GM19193 (cell line): Measurements from ENCODE around the gene TNFAIP3.

Experiments
- POLR2A ChIP-seq: IDR thresholded peaks from 4 replicates; pipeline ENCODE4 v1.6.1; 2011; ENCODE audit not compliant: insufficient read depth, insufficient read length; ENCODE audit errors: extremely low read depth

The TNFAIP3 gene

DNA sequence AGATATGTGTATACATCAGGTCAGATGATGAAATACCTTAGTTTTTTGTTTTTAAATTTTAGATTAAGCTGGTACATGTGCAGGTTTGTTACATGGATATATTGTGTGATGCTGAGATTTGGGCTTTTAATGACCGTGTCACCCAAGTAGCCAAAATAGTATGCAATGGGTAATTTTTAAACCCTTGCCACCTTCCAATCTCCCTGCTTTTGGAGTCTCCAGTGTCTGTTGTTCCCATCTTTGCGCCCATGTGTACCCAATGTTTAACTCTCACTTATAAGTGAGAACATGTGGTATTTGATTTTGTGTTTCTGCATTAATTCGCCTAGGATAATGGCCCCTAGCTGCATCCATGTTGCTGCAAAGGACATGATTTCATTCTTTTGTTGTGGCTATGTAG, 45.8 kb downstream of the TNFAIP3 start:
- TF ChIP-seq POLR2A = no peak

DNA sequence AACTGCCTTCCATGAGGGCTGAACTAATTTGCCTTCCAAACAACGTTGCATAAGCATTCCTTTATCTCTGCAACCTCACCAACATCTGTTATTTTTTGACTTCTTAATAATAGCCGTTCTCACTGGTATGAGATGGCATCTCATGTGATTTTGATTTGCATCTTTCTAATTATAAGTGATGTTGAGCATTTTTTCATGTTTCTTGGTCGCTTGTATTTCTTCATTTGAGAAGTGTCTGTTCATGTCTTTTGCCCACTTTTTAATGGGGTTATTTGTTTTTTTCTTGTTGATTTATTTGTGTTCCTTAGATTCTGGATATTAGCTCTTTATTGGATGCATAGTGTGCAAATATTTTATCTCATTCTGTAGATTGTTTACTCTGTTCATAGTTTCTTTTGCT, 46.4 kb downstream of the TNFAIP3 start:
- no peak for TF ChIP-seq POLR2A

DNA sequence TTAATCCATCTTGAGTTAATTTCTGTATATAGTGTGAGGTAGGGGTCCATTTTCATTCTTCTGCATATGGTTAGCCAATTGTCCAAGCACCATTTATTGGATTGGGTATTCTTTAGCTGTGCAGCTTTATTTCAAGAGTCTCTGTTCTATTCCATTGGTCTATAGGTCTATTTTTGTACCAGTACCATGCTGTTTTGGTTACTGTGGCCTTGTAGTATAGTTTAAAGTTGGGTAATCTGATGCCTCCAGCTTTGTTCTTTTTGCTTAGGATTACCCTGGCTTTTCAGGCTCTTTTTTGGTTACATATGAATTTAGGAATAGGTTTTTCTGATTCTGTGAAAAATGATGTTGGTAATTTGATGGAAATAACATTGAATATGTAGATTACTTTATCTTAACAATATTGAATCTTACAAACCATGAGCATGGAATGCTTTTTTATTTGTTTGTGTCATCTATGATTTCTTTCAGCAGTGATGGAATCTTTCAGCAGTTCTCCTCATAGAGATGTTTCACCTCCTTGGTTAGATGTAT, 47.0 kb downstream of the TNFAIP3 start:
- no peak for TF ChIP-seq POLR2A

DNA sequence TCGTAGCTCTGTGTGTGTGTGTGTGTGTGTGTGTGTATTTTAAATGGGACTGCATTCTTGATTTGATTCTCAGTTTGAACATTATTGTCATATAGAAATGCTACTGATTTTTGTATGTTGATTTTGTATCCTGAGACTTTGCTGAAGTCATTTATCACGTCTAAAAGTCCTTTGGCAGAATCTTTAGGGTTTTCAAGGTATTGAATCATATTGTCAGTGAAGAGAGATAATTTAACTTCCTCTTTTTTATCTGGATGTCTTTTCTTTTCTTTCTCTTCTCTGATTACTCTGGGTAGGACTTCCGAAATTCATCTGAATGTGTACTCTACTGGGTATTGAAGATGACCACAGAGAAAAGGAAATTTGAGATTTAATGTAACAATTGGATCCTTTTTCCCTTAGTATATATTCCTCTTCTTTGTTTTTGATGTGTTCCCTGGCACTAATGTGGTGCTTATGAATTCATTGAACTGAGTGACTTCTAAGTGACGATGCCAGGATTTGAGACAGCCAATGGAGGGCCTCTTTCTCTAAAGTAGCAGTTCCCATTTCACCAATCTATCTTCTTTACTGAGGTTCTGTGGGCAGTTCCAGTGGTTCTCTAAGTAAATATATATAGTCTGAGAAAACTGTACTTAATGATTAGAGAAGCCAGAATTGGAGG, 47.6 kb downstream of the TNFAIP3 start:
- no peak for TF ChIP-seq POLR2A

DNA sequence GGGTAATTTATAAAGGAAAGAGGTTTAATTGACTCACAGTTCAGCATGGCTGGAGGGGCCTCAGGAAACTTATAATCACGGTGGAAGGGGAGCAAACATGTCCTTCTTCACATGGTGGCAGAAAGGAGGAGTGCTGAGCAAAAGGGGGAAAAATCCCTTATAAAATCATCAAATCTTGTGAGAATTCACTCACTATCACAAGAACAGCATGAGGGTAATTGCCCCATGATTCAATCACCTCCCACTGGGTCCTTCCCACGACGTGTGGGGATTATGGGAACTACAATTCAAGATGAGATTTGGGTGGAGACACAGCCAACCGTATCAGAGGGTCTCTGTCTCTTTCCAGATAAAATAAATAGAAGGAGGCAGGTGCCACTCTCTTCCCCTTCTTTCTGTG, 48.7 kb downstream of the TNFAIP3 start:
- no peak for TF ChIP-seq POLR2A

DNA sequence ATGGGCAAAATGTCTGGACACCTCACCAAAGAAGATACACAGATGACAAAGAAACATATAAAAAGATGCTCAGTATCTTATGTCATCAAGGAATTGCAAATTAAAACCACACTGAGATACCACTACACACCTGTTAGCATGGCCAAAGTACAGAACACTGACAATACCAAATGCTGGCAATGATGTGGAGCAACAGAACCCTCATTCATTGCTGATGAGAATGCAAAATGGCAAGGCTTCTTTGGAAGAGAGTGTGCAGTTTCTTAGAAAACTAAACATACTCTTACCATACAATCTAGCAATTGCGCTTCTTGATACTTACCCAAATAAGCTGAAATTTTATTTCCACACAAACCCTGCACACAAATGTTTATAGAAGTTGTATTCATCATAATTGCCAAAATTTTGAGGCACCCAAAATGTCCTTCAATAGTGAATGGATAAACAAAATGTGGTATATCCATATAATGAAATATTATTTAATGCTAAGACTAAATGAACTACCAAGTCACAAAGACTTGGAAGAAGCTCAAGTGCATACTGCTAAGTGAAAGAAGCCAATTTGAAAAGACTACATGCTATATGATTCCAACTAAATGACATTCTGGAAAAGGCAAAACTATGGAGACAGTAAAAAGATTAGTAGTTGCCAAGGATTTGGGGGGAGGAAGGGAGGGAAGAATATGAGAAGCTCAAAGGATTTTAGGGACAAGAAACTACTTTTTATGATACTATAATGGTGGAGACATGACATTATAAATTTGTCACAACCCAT, 50.7 kb downstream of the TNFAIP3 start:
- TF ChIP-seq POLR2A = no peak

DNA sequence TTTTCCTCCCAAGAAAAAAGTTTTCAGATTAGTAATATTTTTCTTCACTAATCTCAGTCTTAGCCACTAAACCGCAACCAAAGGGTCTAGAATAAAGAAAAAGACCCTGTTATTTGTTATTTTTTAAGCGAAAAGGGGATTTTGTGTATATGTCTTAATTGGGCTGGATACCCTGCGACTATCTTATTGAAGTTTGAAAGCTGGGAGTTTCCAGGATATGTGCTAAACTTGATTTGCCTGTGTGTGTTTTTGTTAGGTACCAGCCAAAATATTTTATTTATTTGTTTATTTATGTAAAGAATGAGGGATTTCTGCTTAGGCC, 52.4 kb downstream of the TNFAIP3 start:
- no peak for TF ChIP-seq POLR2A

DNA sequence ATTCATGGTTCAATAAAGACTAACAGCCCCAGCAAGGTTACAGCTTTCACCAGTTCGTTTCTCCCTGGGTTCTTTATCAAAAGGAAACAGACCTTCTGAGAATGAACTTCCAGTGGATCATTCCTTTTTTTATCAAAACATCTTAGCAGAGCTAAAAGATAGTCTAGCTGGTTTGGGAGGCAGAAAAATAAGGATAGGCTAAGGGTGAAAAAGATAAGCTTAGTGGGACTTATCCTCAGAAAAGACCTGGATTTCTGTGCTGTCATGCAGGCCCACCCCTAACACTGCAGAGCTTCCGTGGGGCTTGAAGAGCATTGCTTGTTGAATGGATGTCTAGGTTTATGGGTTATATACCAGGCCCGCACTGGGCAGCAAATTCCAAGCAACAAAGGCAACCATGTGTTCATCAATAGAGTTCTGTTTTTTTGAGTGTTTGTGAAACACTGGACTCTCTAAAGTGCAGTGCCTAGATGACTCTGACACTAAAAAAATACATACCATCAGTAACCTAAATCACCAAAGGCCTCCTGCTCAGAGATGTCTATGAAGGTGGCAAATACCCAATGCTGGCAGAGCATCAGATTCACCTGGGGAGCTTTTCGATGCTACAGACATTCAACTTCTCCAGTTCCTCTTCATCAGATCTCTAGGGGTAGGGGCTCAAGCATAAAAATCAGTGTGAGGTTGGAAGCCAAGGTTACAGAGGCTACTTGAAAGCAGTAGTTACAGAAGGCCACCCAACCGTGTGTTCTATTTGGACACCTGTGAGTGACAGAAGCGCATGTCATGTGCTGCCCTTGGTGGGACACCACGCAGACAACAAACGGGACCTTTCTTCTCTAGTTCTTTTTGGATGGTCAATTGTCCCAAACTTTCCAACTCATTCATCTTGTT, 53.0 kb downstream of the TNFAIP3 start:
- no peak for TF ChIP-seq POLR2A

DNA sequence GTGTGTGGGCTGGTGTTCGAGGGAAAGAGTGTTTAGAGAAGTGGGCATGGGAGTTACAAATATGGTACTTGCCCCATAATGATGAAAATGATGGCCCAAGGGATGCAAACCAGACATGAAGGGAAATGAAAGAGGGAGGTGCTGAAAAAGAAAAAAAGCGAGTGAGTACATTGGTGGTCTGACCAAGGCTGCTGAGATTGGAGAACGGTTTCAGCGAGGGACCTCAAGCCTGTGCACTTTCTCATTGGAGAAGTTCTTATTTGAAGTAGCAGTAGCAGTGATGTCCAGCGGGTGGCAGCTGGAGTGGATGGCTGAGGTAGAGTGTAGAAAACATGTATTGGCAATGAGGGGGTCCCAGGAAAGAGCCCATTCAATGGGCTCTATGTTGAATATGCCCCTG, 54.8 kb downstream of the TNFAIP3 start:
- no peak for TF ChIP-seq POLR2A

DNA sequence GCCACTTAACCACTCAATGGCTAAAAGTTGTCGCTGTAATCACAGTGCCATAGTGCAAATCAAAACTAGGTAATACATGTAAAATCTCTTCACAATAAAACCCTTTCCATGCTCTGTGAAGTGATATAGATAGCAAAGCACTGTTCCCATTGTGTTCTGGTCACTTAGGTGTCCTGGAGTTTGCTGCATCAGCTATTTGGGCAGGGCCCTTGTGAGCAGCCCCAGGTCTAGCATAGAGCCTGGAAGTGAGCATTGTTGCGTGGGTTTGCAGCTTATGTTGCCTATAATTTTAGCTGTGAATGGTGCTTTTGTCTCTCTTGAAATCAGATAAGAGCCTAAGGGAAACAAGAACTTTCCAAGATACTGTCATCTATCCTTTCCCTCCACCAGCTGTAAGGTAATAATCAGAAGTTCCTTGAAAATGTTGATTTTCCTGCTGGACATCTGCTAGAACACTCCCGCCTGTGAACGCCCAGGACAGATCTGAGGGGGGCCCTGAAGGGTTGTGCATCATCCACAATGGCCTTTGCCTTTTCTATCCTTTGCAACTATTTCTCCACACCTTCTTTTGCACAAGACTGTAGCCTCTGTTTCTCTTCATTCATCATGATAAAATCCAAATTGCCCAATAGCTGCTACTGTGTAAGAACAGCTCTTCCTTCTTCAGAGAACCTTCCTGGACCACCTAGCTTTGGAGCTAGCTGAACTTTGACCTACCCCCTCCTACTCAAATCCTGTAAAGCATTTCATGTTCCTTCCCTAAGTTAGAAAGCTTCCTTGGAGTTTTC, 57.0 kb downstream of the TNFAIP3 start:
- no peak for TF ChIP-seq POLR2A

DNA sequence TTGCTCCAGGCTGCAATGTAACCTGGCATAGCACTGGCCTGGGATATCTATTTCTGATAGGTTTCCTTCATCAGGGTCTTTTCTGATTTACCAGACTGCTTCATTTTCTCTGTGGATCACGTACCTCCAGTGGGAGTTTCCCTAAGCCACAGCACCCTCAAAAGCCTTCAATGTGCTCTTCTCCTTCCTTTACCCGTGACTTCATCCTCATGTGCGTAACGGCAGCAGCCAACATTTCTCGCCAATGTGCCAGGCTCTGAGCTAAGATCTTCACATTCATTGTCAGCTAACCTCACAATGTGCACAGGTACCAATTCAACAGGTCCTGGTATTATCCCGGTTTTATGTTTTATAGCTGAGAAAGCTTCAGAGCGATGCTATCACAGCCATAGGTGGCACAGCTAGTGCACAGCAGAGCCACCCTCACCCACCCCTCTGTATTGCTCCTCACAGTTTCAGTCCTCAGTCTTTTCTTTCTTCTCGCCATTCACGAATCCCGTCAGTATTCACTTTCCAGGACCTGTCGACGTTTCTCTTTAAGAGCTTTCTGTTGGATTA, 58.2 kb downstream of the TNFAIP3 start:
- TF ChIP-seq POLR2A = no peak

DNA sequence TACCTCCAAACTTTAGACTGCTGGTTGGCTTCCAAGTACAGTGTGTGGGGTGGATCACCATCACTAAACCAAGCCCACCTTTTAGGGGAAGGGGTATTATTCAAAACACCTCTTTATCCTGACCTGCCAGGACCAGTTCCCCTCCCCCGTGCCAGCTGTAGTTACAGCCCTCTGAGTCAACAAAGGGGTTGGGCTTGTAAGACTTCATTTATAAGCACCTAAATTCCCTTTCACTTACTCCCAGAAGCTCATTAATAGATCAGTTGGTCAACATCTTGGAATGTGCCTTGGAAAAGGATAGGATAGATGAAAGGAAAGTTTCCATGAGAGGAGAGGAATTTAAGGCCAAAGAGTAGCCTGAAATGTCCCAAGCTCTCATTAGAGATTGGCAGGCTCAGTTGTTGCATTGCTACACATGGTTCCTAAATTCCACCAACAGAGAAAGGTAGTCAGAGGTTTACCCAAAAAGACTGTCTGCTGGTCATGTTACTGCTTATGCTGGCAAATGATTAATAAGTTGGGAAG, 59.2 kb downstream of the TNFAIP3 start:
- no peak for TF ChIP-seq POLR2A

DNA sequence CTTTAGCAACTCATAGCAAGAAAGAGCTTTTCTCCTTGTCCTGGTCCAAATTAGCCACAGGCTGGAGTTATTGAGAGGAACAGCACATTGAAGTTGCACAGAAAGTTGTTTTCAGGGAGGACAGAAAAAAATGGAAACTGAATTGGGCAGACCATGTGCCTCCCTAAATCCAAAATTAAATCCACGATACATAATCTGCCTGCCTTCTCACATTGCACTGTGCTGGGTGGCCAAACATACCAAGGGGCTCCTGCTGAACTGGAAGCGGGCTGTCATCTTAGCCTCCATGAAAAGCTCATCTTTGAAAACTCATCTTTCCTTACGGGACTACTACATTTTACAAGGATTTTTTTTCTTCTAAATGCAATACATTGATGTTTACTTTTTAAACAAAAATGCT, 59.9 kb downstream of the TNFAIP3 start:
- TF ChIP-seq POLR2A = no peak

DNA sequence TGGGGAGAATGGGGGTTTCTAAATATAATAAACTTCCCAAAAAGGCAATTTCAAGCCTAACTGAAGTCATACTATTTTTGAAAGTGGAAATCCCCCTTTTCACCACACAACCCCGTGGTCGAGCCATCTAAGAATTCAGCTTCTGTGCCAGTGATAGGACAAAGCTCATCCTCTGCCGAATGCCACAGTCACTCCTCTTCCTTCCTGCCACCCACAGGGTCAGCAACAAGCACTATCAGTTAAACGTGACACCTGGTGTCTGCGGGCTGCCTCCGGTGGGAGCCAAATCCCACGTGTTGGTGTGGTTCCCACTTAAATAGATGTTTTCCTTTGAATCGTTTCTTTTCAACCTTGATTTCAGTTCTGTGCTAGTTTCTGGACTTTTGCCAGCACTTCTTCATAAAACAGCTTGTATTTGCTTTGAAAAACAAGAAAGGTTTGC, 60.7 kb downstream of the TNFAIP3 start:
- peak; percentile 58 for TF ChIP-seq POLR2A
